CD4-positive, alpha-beta T cell treated with Interleukin-4 for 1 hour (primary cell): ENCODE results near the gene OR2Y1.
"Not testable (repeated sequence)": the region's sequence is repeated elsewhere in the genome, so short reads cannot be mapped to it uniquely, and the experiment has no call there.

ENCODE experiments used
- DNase-seq, 2 donors: peaks; one replicate each; pipeline ENCODE4 v3.0.0-alpha.2; 2020 to 2022

Gene OR2Y1, protein sequence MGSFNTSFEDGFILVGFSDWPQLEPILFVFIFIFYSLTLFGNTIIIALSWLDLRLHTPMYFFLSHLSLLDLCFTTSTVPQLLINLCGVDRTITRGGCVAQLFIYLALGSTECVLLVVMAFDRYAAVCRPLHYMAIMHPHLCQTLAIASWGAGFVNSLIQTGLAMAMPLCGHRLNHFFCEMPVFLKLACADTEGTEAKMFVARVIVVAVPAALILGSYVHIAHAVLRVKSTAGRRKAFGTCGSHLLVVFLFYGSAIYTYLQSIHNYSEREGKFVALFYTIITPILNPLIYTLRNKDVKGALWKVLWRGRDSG

DNA sequence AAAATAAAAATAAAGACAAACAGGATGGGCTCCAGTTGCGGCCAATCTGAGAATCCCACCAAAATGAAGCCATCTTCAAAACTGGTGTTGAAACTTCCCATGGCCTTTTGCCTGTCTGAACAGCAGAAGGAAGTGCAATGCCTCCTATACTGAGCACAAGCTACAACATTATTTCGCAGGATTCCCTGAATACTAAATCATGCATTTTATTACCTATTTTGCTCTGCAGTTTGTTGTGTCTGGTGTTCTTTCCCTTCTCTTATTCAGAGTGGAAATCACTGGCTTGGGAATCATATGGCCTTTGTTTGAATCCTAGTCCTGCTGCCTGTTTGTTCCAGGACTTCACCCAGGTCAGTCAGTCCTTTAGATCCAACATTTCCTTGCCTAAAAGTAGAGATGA is at the start of gene OR2Y1:
OR2Y1 (minus strand) TSS at position 101 of the 400 bp plus-strand sequence; CDS start at position 101, 0 bp downstream.
- DNase-seq = no peak

DNA sequence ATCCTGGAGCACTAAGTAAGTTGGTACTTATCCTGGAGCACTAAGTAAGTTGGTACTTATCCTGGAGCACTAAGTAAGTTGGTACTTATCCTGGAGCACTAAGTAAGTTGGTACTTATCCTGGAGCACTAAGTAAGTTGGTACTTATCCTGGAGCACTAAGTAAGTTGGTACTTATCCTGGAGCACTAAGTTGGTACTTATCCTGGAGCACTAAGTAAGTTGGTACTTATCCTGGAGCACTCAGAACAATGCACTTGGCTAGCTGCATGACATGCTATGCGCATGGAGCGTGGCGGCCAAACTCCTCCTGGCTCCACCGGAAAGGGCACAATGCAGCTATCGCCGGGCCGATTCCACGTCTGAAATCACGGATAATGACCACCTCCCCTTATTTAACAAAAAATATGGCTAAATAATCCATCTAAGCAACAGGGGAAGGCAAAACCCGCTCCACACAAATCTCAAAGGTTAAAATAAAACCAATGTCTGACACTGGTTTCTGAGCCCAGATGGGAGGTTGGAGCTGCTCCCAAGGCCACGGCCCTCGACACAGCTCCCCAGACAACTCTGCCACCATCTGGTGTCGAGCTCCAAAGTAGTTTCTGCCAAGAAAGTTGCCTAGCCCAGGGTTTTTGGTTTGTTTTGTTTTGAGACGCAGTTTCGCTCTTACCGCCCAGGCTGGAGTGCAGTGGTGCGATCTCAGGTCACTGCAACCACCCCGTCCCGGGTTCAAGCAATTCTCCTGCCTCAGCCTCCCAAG is 49.0 kb upstream of the OR2Y1 start:
- not testable (repeated sequence) for DNase-seq

DNA sequence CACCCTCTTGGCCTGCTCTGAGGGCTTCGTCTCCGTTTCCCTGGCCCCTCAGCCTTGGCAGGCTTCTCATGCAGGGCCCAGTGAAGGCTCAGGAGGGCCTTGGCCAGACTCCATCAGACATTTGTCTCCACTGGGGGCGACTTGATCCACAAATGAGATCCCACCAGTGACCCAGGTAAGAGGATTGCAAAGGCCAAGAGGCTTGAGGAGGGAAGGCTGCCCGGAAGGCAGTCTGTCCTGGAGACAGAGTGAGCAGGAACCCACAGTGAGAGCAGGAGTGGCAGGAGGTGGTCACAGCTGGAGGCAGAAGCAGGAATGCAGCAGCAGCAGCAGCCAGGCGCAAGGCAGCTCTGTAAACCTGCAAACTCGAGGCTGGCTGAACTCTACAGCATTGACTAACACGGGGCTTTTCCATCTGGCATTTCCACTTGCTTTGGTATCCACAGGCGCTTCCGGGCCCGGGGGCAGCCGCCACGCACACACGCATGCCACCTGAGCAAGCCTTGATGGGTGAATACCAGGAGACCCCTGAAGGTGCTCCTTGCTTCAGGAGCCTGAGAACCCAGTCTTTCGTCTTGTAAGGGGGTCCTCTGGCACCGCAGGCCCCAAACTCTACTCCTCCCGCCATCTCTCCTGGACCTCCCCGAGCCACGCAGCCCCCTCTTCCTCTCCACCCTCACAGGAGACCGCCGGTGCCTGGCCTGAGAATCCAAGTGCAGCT is 48.0 kb upstream of the OR2Y1 start:
- DNase-seq = no peak

DNA sequence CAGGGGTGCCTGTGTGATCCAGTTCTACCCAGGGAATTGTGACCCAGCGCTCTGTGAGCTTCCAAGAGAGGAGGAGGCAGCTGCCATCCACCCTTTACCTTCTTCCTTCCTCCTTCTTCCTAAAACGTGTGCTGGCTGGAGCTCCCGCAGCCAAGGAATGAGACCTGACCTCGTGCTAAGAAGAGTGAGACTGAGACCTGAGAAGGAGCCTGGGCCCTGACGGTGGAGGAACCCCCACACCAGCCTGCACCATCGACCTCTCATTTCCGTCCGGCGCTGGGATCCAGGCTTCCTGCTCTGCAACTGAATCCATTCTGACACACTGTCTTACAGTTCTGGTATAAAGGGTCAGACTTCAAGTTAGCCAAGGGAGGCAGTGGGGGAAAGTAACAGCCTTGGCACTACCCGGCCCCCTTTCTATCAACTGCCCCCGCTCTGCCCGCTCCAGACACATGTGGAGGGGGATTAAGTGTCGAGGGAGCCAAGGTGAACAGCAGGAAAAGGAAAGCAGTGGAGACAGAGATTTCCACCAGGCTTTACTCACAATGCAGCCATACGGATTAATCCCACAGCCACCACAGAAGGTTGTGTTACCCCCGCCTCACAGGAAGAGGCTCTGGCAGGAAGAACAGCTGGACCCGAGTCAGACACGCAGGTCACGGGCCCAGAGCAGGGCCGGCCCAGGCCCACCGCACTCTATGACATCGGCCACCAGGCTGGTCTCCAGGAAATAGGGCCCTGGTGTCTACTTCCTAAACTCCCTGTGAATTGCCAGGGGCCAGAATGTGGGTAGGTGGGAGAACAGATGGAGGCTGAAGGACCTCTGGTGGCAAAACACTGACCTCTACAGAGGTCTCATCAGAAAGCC is 46.9 kb upstream of the OR2Y1 start:
- DNase-seq = no peak

DNA sequence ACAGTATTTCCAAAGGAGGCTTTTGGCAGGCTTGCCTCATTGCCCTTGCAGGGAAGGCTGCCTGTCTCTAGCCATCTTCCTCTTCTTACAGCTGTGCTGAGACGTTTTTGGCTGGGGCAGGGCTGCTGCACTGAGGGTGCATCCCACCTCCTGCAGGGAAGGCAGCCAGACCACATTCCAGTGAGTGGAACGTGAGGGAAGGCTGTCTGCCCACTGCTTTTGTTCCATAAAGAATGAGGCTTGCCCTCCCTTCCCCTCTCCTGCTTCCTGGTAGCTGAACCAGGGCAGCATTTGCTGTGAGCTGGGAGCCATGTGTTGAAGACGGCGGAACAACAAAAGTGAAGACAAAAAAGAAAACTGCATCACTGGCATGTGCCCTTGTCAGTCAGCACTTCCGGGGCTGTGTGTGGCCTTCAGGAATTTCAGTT is 46.0 kb upstream of the OR2Y1 start:
- DNase-seq = no peak

DNA sequence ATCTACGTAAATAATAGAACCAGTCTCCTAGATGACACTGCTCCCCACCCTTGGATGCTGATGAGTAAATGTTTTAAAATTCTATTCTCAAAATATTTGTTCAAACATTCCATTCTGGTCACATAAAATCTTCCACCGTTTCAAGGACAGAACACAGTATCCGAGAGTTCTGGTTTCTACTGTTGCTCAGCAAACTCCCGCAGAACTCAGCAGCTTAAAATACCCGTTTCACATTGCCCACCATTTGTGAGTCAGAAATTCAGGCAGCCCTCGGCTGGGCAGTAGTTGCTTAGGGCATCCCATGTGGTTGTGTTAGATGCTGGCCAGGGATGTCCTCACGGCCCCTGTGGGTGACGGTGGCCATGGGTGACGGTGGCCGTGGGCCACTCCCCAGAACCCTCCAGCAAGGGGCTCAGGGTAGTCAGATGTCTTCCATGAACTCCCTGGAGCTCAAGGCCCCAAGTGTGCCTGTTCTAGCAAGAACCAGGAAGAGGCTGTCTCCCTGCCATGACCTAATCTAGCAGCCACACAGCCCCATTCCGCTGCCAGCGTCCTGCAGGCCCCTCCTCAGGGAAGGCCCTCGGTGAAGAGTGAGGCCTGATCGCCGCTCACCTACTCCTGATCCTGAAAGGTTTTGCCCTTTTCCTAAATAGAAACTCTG is 45.4 kb upstream of the OR2Y1 start:
- no peak for DNase-seq

DNA sequence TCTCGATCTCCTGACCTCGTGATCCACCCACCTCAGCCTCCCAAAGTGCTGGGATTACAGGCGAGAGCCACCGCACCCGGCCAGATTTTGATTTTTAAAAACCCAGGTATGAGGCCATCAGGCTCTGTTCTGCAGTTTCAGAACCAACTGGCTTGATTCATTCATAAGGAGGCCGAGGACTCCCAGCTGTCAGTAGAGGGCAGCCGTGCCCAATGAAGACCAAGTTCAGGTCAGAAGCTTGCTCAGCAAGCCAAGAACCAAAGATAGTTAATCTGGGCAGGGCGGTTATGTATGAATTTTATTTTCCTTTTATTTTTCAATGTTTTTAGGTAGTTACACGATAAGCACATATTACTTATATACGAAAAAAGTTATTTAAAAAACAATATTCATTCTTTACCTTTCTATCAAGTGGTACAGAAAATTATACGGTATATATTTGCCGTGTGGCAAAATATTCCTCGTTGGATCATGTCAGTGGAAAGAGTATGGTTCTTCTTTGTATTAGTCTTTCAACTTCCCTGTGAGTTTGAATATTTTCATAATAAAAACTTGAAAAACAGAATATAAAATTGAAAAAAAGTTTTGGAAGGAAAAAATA is 44.7 kb upstream of the OR2Y1 start:
- peak; percentile 80 to 82 for DNase-seq

DNA sequence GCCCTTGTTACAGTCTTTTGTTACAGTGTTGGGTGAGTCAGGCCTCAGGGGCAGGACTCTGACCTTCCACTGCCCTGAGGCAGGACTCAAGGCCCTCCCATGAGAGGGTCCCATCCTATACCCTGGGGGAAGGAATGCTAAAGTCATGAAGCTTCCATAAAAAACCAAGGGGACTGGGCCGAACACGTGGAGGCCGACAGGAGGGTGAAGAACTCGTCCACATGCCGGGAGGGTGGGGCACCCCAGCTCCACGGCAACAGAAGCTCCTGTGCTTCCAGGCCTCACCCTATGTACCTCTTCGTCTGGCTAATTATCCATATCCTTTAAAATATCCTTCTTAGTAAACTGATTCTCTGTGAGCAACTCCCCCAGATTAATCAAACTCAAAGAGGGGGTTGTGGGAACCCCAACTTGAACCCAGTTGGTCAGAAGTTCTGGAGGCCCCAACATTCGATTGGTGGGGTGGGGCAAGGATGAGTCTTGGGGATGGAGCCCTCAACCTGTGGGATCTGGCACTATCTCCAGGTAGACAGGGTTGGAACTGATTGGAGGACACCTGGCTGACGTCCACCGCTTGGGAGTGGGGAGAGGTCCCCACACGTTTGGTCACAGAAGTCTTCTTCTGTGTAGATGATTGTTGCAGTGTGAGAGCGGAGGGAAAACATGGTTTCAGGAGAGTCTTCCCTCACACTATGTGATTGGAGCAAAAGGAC is 43.6 kb upstream of the OR2Y1 start:
- no peak for DNase-seq

DNA sequence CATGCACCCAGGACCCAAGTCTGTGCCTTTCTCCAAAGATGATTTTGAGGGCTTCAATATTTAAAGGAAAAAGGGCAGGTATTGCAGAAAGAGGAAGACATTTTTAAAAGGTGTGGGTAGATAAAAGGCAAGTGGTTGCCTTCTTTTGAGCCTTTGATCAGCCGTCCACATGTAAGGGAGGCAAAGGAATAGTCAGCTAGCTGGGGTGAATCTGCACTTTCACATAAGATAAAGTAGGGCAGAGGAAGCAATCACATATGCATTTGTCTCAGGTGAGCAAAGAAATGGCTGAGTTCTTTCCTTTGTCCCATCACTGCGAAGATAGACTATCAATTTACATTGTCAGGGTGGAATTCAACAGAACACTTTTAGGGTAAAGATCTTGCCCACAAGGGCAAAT is 42.9 kb upstream of the OR2Y1 start:
- no peak for DNase-seq

DNA sequence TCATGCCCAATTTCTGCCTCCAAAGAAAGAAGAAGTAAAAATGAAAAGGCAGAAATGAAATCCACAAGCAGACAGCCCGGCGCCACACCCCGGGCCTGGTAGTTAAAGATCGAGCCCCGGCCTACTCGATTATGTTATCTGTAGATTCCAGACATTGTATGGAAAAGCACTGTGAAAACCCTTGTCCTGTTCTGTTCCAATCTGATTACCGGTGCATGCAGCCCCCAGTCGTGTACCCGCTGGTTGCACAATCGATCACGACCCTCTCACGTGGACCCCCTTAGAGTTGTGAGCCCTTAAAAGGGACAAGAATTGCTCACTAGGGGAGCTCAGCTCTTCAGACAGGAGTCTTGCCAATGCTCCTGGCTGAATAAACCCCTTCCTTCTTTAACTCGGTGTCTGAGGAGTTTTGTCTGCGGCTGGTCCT is 42.1 kb upstream of the OR2Y1 start:
- not testable (repeated sequence) for DNase-seq

DNA sequence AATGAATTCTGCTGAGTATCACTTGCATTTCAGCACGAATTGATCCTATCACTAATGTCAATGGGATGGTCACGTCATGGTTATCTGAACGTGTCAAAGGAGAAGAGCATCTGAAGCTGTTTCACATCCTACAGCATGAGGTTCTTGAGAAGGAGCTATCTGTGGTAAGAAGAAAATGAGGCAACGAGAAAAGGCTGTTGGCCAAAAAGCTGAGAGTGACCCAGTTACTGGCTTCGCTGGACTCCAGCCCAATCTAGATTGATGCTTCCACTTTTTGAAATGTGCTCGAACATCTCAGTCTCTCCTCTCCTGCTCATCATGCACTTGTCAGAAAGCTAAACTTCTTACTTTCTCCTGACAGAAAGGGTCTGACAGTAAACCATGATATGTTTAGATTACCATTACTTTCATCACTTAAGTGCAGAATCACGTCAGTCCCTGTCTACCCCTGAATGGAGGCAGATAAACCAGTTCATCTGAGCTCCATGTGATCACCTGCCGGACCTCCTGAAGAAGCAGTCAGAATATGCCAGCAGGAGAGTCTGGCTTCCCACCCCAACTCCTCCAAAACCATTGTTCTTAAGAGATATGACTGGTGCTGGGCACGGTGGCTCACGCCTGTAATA is 40.2 kb upstream of the OR2Y1 start:
- no peak for DNase-seq

DNA sequence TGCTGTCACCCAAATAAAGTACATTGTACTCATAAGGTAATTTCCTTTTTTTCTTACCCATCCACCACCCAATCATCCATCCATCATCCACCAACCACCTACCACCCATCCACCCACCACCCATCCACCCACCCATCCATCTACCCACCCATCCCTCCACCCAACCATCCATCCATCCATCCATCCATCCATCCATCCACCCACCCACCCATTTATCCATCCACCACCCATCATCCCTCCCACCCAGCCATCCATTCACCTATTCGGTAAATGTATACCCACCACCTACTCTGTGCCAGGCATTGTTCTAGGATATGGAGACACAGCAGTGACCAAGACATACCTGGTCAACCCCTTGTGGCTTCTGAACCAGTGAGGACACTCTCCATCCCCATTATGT is 37.6 kb upstream of the OR2Y1 start:
- DNase-seq = no peak

DNA sequence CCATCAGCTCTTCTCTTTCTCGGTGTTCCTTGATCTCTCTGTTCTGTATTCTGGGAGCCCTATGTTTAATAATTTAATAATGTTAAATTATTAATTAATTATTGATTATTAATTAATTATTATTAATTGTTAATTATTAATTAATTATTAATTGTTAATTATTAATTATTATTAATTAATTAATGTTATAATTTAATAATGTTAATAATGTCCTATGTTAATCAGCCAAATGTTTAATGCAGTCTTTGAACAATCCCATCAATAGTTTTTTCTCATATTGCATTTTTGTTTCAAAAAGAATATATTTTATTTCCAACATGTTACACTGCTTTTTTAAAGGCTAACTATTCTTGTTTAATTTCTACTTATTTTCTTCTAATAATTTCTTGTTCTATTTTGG is 36.5 kb upstream of the OR2Y1 start:
- no peak for DNase-seq

DNA sequence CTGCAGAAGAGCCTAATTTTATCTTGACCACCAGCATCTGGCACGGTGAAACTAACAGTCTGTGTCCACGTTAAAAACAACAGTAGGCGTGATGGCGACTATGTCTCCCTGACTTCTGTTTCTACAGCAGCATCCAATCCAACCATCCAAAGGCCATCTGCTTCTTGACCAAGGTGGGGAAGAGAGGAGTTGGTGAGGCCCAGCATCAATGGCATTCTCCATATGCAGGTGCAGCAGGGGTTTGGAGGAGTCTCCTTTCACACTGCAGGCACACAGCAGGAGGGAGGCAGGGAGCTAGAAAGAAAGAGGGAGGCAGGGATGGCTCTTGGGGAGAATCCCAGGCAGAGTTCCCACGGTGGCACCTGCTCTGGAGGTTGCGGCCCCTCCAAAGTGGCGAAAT is 35.8 kb upstream of the OR2Y1 start:
- DNase-seq = no peak

DNA sequence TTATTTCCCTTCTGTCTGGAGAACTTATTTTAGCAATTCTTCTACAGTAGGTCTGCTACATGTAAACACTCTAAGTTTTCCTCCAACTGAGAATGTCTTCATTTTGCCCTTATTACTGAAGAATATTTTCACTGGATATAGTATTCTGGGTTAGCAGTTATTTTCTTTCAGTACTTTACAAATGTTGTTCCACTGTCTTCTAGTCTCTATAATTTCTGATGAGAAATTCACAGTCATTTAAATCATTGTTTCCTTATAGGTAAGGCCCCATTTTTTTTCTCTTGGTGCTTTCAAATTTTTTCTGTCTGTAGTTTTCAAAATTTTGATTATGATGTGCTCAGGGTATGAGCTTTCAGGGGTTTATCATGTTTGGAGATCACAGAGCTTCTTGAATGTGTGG is 32.0 kb upstream of the OR2Y1 start:
- DNase-seq = no peak

DNA sequence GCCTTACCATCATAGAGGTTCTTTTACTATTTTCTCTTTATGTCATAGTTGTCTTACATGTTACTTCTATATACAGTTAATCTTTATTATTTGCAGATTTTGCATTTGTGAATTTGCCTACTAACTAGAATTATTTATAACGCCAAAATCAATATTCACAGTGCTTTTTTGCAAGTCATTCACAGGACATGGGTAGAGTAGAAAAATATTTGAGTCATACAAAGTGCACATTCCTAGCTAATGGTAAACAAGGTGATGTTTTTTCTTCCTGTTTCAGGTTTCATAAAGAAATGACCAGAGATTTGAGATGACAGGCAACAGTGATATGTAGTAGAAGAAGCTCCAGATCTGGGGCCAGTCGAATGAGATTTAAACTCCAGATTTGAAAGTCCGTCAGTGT is 30.0 kb upstream of the OR2Y1 start:
- no peak for DNase-seq

DNA sequence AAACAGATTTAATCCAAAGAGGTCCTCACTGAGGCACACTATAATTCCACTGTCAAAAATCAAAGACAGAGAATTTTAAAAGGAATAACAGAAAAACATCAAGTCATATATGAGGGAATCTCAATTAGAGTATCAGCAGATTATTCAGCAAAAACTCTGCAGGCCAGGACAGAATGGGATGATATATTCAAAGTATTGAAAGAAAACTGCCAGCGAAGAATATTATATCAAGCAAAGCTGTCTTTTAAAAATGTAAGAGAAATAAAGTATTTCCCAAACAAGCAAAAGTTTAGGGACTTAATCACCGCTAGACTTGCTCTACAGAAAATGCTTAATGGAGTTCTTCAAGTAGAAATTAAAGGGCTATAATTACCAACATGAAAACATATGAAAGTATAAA is 15.7 kb upstream of the OR2Y1 start:
- no peak for DNase-seq

DNA sequence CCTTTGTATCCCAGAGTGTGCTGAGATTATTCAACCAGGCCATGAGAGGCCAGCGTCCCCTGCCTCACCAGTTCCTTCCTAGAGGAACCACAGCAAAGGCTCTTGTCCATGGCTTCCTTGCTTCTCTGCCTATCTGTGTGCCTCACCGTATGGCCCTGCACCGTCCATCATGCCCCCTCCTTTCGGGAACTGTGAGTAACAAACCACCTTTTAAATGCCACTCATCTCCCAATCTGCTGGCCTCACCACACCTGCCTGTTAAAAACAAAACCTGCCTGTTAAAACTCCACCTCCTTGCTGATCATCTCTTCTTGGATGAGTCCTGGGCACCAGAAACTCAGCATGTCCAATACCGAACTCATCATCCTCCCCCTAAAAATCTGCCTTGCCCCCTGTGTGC is 4.4 kb upstream of the OR2Y1 start:
- DNase-seq = no peak

DNA sequence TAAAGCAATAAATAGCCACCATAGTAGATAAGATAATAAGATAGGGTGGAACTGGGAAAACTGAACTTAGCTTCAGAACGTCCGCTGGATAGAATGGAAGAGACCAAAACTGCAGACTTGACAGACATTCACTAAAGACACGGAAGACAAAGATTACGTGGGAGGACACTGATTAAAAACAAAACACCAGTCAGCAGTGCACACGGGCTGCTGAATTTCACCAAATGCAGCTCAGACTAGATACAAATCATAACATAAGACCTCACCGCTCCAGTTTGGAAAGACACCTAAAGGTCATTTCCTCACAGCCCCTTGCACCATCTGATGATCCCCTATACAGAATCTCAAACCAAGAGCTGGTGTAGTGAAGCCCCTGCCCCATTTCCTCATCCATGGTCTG is 2.9 kb upstream of the OR2Y1 start:
- DNase-seq = no peak

DNA sequence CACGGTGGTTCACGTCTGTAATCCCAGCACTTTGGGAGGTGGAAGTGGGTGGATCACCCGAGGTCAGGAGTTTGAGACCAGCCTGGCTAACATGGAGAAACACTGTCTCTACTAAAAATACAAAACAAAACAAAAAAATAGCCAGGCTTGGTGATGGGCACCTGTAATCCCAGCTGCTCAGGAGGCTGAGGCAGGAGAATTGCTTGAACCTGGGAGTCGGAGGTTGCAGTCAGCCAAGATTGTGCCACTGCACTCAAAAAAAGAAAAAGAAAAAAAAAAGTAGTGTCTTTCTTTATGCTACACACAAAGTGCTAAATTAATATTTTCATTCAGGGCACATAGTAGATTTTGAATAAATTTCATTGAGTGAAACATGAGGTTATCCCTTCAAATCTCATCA is 1.1 kb upstream of the OR2Y1 start:
- not testable (repeated sequence) for DNase-seq

DNA sequence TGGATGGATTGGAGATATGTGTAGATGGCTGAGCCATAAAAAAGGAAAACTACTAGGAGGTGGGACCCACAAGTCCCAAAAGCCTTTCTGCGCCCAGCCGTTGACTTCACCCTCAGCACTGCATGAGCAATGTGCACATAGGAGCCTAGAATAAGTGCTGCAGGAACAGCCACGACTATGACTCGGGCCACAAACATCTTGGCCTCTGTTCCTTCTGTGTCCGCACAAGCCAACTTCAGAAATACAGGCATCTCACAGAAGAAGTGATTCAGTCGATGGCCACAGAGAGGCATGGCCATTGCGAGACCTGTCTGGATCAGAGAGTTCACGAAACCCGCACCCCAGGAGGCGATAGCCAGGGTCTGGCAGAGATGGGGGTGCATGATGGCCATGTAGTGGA is 587 bp downstream of the OR2Y1 start:
- no peak for DNase-seq
